GM18499 (cell line): ENCODE data around the gene PBX3.
"Not testable (repeated sequence)": the region's sequence is repeated elsewhere in the genome, so short reads cannot be mapped to it uniquely, and the experiment has no call there.

Experiments
- ATAC-seq: cut with Tn5 transposase; IDR thresholded peaks from one replicate; pipeline ENCODE4 v1.9.1; 2021; ENCODE audit warnings: moderate number of reproducible peaks; ENCODE audit not compliant: insufficient read depth, unreplicated experiment

PBX3 gene

DNA sequence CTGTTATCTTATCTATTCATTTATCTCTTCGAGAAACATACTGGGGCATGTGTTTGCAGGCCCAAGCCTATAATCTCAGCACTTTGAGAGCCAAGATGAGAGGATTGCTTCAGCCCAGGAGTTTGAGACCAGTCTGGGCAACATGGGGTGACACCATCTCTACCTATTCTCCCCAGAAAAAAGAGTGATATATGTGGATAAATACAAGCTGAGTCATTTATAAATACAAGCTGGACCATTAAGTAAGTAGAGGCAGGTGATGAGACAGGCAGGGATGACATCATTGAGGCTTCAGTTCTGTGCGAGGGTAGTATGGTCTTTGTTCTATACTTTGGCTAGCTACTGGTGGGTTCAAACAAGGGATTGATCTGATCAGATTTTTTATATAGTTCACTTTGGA lies 25.6 kb downstream of the PBX3 start:
- no peak for ATAC-seq

DNA sequence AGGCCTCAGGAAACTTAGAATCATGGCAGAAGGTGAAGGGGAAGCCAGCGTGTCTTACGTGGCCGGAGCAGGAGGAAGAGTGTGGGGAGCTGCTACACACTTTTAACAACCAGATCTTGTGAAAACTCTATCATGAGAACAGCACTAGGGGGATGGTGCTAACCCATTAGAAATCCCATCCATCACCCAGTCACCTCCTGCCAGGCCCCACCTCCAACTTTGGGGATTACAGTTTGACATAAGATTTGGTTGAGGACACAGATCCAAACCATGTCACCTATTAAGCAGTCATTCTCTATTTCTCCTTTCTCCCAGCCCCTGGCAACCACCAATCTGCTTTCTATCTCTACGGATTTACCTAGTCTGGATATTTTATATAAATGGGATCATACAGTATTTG lies 26.9 kb downstream of the PBX3 start:
- no peak for ATAC-seq

DNA sequence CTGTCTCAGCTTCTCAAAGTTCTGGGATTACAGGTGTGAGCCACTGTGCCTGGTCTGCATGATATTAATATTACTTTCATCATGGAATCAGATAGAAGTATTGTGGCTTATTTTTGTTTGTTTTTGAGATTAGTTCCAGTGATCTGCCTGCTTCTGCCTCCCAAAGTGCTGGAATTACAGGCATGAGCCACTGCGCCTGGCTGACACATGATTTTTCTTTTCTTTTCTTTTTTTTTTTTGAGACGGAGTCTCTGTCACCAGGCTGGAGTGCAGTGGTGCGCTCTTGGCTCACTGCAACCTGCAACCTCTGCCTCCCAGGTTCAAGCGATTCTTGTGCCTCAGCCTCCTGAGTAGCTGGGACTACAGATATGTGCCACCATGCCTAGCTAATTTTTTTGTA lies 29.6 kb downstream of the PBX3 start:
- ATAC-seq: not testable (repeated sequence)

DNA sequence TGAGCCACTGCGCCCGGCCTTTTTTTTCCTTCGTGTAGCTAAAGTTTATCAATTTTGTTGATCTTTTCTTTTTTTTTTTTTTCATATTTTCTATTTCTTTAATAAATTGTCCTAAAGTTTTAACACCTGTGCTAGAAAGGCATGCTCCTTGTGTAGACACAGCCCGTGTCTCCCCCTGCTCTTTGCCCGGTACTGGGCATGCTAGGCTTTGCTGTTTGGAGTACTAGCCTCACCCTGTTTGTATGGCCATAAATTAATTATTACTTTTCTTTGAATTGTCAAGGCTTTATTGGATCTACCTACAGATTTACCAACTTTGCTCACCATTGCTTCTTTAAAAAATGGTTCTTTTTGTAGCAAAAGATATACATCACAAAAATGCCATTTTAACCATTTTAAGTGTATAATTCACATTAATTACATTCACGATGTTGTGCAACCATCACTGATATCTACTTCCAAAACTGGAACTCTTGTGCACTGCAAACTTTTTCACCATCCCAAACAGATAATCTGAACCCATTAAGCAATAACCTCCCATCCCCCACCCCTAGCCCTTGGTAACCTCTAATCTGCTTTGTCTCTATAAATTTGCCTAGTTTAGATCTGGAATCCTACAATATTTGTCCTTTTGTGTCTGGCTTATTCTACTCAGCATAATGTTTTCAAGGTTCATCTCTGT lies 31.5 kb downstream of the PBX3 start:
- not testable (repeated sequence) for ATAC-seq

DNA sequence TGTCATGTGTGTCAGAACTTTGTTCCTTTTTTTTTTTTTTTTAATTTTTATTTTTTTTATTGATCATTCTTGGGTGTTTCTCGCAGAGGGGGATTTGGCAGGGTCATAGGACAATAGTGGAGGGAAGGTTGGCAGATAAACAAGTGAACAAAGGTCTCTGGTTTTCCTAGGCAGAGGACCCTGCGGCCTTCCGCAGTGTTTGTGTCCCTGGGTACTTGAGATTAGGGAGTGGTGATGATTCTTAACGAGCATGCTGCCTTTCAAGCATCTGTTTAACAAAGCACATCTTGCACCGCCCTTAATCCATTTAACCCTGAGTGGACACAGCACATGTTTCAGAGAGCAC lies 32.0 kb downstream of the PBX3 start:
- ATAC-seq: not testable (repeated sequence)

DNA sequence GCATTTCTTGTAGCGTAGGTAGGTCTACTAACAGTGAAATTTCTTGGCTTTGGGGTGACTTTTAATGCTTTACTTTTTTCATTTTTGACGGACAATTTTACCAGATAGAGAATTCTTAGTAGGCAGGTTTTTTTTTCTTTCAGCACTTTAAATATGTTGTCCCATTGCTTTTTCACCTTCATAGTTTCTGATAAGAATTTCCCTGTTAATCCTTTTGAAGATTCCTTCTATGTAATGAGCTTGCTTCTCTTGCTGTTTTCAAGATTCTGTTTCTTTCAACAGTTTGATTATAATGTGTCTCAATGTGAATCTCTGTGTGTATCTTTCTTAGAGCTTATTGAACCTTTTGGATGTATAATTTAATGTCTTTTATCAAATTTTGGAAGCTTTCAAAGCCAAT lies 35.5 kb downstream of the PBX3 start:
- no peak for ATAC-seq

DNA sequence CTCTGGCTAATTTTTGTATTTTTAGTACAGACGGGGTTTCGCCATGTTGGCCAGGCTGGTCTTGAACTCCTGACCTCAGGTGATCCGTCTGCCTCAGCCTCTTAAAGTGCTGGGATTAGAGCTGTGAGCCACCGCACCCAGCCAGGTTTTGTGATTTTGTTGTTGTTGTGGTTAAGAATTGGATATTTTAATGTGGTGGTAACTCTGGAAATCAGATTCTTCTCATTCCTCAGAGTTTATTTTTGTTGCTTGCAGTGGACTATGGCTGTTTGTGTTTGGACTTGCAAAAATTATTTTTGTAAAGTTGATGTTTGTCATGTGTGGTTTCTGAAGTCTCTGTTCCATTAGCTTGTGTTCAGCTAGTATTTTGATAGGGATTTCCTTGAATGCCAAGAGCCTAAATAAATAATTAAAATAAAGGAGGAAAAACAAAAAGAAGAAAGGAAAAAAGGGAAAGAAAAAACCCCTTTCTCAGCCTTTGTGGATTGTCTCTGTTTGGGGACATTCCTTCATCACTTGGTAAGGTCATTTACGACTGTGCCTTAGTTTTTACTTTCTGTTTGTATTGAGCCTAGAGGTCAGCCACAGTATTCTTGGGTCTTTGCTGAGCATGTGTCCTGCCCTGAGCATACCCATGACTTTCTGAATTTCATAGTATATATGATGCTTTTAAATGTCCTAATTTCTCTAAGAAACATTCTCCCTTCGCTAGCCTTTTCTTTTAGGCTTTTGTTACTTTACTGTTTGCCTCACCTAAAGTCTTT lies 37.3 kb downstream of the PBX3 start:
- no peak for ATAC-seq

DNA sequence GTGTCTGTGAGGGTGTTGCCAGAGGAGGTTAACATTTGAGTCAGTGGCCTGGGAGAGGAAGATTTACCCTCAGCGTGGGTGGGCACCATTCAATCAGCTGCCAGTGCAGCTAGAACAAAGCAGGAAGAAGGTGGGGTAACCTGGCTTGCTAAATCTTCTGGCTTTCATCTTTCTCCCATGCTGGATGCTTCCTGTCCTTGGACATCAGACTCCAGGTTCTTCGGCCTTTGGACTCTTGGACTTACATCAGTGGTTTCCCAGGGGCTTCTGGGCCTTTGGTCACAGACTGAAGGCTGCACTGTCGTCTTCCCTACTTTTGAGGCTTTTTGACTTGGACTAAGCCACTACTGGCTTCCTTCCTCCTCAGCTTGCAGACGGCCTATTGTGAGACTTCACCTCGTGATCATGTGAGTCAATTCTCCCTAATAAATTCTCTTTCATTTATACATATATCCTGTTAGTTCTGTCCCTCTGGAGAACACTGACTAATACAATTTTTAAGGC lies 38.1 kb downstream of the PBX3 start:
- ATAC-seq: no peak

DNA sequence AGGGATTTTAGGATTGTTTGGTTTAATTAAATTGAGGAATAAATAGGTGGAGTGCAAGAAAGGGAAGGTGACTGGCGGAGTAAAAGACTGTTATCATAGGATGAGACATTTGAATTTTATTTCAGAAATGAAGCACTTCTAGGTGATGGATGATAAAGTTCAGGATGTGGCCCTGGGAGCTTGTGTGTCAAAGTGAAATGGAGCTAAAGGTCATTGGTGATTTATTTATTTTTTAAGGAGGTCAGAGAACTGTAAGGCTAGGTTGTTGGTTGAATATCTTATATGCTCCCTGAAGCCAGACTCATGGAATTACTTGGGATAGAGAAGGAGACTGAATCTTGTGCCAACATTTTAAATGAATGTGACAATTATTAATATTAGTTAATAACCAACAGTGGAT lies 40.5 kb downstream of the PBX3 start:
- ATAC-seq: no peak

DNA sequence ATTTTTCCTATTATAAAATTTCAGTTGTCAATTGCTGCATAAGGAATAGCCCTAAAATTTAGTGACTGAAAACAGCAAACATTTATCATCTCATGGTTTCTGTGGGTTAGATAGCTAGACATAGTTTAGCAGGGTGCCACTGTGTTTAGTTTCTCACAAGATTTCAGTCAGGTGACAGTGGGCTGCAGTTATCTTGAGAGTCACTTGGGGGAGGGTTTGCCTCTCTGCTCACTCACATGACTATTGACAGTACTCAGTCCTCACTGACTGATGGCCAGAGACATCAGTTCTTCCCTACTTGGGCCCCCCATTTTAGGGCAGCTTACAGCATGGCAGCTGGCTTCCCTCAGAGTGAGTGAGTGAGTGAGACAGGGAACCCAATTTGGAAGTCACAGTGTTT lies 42.0 kb downstream of the PBX3 start:
- no peak for ATAC-seq

DNA sequence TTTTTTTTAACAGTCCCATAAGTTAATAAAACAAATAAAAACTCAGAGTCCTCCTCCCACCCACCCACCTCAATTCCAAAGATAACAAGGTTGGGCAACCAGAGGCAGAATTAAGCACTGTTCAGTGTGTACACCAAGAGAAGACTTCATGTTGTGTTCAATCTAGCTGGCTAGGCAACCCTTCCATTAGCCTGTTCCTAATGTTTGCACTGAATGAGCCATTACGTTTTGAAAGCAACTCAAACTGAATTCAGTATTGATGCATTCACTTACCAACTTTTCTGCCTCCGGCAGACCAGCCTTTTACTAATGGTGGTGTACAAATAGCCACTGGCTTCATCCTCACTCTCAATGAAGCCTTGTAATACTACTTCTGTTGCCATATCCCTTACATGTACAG lies 47.5 kb downstream of the PBX3 start:
- ATAC-seq: no peak

DNA sequence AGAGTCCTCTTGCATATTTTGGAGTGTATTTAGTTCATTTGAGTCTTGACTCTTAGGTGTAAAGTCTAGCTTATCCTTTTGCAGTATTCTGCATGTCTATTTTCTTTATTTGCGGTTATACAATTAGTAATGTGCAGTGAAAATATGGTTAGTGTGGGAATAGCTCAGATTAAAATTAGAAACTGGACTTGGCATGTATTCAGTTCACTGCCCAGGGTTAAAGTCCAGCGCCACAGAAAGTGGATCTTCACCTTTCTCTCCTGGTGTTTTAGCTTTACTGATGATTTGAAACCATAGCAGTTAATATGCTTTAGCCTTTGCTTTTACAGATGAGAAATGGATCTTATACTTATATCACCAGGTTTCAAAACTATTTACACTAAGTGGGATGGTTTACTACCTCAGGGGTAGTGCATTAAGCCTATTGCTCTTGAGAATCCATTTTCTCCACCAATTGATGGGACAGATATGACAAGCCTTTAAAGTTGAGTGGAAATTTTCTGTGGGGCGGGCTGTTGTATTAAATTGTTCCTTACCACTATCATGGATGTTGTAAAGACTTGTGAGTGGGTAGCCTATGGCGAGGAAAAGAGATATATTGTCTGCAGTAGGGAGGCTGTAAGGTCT lies 48.9 kb downstream of the PBX3 start:
- no peak for ATAC-seq

DNA sequence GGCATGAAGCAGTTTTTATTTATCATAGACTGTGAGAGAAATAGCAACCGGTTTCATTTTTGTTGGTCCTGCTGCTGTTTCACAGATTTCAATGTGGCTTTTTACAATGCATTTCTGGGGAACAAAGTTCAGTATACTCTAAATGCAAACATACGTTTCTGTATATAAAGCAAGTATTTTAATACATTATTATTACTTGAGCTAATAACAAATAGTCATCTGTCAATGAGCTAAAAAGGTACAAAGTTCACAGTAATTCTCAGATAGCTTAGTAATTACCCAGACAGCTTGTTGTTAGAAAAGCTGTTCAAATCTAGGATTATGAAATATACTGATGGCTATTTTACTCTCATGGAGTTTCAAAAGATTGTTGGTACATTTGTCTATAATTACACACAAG lies 50.8 kb downstream of the PBX3 start:
- ATAC-seq: no peak

DNA sequence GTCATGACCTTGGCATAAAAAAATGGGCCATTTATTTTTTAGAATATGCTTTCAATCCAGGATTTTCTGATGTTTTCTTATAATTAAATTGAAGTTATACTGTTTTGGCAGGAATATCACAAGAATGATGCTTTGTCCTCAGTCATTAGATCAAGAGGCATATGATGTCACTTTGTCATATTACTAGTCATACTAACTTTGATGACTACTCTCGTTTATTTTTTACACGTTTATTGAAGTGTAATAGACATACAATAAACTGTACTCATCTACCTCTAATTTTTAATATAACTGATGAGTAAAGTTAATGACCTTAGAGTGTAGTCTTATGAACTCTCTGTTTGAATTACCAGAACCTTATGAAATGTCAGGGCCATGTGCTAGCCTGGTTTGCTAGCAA lies 56.4 kb downstream of the PBX3 start:
- ATAC-seq: no peak

DNA sequence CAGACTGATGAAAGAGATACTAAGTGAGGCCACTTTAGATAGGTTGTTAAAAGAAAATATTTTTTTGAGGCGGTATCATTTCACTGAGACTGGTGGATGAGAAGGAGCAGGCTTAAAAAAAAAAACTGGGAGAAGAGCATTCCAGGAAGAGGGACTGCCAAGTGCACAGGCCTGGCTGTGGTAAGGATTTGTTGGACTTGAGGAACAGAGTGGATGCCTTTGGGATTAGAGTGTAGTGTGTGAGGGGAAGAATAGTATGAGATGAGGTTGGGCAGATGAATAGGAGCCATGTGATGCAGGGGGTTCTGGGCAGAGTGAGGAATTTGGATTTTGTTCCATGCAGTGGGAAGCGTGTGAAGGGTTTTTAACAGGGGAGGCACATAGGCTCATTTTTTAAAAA lies 57.9 kb downstream of the PBX3 start:
- ATAC-seq: no peak

DNA sequence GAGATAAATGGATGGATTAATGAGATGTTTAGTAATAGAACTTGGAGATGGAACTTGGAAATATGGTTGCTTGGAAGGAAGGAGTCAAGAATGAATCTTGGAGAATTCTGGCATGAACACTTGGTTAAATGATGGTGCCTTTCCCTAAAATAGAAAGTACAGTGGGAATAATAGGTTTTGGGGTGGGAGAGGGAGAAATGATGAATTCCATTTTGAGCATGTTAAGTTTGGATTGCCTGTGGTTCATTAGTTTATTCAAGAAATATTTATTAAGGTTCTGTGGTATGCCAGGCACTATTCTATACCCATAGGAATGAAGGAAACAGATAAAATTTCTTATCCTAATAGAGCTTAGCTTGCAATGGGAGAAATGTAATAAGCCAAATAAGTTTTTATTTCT lies 58.4 kb downstream of the PBX3 start:
- no peak for ATAC-seq

DNA sequence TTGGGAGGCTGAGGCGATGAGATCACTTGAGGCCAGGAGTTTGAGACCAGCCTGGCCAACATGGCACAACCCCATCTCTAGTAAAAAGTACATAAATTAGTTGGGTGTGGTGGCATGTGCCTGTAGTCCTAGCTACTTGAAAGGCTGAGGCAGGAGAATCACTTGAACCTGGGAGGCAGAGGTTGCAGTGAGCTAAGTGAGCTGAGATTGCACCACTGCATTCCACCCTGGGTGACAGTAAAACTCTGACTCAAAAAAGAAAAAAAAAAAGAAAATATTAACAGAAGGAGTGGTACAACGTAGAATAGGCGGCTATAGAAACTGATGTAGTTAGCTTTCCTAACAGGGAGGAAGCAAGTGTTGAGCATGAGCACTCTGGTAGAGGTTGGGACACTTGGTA lies 59.9 kb downstream of the PBX3 start:
- no peak for ATAC-seq

DNA sequence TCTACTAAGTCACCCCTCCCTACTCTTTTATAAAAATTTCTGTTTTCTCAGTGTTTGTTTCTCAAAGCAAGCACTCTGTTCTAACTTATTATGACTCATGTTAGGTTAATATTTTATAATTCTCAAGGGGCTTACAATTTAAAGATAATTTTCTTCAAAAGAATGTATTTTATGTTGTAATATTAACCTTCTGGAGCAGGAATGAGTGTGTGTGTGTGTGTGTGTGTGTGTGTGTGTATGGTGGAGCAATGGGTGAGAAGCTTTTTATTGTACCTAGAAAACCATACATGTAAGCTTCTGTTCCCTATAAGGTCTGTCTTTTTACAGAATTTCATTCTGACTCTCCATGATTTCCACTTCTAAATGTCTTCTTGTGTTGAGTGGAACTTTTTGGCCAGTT lies 63.0 kb downstream of the PBX3 start:
- ATAC-seq: no peak

DNA sequence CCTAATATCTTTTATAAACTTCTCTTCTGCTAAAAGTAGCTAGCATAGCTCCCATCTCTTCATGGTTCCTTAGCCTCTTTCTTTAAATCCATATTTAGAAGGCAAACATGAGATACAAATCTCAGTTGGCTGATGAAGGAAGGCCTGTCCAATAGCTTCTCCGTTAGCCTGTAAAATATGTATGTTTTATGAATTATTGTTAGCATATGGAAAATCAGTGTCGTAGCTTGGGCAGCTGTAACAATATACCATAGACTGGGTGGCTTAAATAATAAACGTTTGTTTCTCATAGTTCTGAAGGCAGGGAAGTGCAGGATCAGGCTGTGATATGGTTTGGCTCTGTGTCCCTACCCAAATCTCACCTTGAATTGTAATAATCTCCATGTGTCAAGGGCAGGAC lies 63.8 kb downstream of the PBX3 start:
- ATAC-seq: no peak

DNA sequence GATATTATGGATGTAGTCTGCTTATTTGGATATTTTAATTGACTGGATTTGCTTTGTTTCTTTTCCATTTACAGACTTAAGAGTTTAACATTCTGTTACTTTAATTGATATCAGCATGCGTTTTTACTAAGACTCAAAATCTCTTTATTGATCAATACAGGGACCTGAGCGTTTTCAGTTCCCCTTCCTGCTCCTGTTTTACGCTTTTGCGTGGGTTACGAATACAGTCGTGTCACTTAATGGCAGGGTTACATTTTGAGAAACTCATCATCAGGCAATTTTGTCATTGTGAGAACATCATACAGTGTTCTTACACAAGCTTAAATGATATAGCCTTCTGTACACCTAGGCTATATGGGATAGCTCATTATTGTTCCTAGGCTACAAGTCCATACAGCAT lies 65.2 kb downstream of the PBX3 start:
- no peak for ATAC-seq

DNA sequence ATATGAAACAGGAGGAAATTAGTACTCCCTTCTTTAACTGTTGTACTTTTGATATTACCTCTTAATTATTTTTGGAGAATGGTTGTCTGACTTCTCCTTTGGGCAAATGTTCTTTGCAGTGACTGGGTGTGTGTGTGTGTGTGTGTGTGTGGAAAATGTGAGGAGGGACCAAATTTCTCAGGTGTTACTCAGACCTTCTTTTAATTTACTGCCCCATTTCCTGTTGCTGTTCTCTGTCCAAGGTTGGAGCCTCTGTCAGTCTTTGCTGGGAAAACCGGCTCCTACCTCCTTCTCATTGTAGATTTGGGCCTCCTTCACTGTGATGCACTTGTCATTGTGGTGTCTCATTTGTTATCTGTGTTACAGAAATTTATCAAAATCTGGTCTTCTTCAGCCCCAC lies 68.4 kb downstream of the PBX3 start:
- no peak for ATAC-seq

DNA sequence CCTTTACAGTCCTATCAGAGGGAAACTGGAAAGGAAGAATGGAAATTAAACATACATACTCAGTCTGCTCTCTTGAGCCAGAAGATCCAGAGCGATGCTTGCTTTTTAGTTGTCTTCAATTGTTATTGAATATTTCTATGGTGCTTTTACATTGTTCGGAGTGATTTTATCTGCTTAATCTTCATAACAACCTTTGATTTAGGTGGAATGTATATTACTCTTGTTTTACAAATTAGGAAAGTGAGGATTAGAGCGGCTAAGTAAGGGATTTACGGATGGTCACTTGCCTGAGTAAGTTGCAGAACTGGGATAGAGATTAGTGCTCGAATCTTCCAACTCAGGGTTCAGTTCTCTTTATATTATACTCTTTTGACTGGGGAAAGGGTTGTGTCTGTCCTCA lies 69.1 kb downstream of the PBX3 start:
- no peak for ATAC-seq
